HG03196 (cell line): ENCODE results near the gene REG4.
"Not testable (repeated sequence)": the region's sequence is repeated elsewhere in the genome, so short reads cannot be mapped to it uniquely, and the experiment has no call there.

Source experiments
- ATAC-seq: cut with Tn5 transposase; IDR thresholded peaks from one replicate; pipeline ENCODE4 v1.9.1; 2021; ENCODE audit not compliant: unreplicated experiment

REG4 gene

DNA sequence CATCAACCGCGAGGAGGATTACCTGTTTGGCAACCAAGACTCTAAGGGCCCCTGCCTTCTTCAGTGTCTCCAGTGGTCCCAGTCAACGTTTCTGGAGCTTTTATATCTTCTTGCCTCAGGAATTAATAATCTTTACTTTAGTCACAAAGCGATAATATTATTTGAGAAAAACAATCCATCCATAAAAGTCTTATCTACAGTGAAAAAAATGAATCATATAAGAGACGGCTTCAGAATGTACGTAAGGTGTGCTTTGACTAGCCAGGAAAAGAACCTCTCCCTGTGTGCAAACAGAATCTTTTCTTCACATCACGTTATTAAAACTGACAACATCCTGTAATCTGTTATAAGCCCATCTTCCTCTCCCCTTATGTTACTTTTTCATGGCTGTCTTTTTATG lies at the start of gene REG4:
TSS of gene REG4 (minus strand) at position 74 of the 400 bp plus-strand sequence. CDS start 2,691 bp downstream, outside the sequence.
- ATAC-seq: no peak

DNA sequence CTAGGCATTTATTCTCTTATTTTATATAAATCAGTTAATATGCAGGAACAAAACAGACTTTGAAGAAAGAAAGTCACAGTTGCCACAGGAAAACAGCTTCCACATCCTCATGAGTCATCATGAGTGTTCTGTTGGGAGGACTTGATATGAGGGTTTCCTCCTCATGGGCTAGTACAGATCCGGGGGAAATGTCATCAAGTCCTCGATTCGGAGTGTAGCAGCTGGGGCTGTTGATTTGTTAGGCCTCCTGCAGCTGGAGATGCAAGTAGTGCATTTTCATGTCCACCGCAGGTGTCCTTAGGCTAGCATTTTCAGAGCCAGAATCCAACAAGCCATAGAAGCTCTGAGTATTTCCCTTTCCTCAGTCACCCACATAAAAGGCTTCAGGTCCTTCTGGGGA lies 48.4 kb upstream of the REG4 start:
- ATAC-seq: no peak

- ATAC-seq: not testable (repeated sequence)
Measured at GRCh38 chr1:119858556-119859214, 47.4 kb upstream of the REG4 start.

DNA sequence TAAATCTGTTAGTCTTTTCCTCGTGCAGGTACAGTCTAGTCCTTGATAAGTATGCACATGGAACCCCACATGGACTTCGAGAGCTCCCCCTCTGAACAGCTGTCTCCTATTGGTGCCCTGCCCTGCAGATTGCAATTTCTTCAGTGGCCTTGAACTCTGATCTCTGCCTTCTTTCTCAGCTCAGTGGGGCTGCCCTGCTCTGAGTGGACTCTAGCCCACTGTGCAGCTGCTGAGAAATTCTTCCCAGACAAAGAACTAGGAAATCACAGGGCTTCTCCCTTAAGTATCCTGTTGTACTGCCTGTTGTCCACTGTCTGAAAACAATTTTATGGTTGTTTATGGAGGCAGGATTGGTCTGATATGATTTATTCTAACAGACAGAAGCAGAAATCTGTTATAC lies 46.9 kb upstream of the REG4 start:
- no peak for ATAC-seq

DNA sequence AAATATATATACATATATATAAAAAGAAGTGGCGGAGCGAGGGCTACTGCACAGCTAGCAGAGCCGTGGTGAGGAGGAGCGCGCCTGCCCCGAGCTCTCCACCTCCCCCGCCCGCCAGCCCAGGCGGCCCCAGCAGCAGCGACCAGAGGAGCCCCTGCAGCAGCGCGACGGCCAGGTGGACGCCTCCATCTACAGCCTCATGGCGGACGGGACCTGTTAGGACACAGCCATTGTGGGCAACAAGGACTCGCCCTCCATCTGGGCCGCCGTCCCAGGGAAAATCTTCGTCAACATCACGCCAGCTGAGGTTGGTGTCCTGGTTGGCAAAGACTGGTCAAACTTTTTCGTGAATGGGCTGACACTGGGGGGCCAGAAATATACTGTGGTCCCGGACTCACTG lies 41.9 kb upstream of the REG4 start:
- ATAC-seq: no peak

- not testable (repeated sequence) for ATAC-seq
Measured at GRCh38 chr1:119844206-119844605, 32.9 kb upstream of the REG4 start.

GRCh38 chr1:119841306-119841705 lies 30.0 kb upstream of the REG4 start:
- ATAC-seq: no peak

DNA sequence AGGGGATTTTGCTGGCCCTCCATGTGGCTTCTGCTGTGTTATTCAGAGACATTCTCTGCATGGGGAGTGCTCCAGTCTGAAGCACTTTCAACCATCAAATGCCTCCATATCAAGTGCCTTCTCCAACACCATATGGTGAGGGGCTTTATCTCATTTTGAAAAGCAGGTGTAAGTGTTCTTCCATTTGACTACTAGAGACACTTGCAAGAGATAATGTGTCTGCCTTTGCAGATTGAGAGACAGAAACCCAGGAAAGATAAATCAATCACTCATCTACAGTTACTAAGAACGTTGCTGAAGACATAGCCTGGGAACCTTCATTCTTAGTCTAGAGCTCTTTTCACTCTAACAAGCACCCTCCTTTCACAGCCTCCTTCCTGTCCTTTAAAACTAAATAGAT lies 29.5 kb upstream of the REG4 start:
- no peak for ATAC-seq

GRCh38 chr1:119838236-119838635 lies 27.0 kb upstream of the REG4 start:
- ATAC-seq: no peak

- ATAC-seq: no peak
Measured at GRCh38 chr1:119834990-119835389, 23.7 kb upstream of the REG4 start.

DNA sequence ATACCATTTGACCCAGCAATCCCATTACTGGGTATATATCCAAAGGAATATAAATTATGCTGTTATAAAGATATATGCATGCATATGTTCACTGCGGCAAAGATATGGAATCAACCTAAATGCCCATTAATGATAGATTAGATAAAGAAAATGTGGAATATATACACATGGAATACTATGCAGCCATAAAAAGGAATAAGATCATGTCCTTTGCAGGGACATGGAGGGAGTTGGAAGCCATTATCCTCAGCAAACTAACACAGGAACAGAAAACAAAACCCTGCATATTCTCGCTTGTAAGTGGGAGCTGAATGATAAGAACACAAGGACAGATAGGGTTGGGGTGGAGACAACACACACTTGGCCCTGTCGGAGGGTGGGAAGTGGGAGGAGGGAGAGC lies 19.8 kb upstream of the REG4 start:
- no peak for ATAC-seq

GRCh38 chr1:119829625-119830024 lies 18.4 kb upstream of the REG4 start:
- ATAC-seq: no peak

DNA sequence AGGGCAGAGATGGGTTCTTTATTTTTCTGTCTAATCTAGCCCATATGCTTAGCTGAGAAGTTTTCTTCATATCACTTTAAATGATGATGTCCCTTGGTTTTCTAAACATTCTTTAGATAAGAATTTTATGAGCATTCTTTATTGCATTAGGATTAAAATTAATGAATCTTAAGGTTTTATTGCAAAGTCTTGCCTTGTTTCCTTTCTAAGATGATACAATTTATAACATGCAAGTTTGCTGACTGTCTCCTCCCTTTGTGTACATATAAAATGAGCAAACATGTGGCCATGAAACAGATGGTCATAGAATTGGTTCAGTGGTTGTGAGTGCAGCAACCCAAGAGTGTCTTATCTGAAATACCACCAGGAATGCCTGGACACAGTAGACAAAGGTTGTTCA lies 17.7 kb upstream of the REG4 start:
- not testable (repeated sequence) for ATAC-seq

DNA sequence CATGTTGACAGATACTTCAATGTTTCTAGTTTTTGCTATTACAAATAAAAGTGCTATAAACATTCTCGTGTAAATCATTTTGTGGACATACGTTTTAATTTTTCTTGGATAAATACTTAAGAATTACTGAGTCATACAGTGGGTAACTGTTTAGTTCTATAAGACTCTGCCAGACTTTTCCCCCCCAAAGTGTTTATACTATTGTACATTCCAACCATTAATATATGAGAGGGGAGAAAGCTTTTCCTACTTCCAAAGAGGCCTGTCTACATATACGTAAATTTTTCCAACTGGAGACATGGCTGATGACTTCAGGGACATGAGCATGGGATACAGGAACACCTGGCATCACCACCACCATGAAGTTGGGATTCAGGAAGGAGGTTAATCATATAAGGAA lies 17.0 kb upstream of the REG4 start:
- no peak for ATAC-seq

- ATAC-seq: no peak
Measured at GRCh38 chr1:119827010-119827409, 15.8 kb upstream of the REG4 start.

DNA sequence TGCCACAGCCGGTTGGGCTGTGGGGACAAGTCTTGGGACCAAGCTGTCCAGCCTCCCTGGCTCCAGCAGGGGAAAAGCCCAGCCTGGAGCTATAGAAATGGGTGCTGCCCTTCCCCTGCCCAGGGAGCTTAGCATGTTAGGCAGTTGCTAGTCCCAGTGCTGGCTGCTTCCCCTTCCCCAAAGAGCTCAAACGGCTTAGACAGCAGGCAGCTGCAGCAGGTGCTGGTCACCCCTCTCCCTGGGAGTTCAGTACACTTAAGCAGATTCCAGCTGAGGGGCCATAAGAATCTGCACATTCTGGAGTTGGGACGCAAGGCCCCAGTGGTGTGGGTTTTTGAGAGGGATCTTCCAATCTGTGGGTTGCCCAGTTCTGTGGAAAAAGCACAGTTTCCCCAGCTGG lies 11.1 kb upstream of the REG4 start:
- no peak for ATAC-seq

DNA sequence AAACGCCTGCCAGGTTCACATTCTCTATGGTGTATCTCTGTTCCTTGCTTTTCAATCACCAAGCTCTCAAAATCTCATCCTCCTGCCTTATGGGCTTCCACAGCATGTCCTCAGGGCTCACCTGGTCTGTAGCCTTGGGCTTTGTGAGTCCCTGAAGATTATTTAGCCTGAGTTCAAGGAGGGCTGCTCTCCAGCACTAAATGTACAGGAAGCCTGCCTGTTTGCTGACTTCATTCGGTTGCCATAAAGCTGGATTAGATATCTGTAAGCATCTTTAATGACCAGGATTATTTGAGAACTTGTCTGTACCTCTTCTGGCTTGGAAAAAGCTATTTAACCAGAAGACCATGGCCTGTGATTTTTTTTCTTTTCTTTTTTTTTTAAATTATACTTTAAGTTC lies 6.9 kb upstream of the REG4 start:
- no peak for ATAC-seq

- ATAC-seq: no peak
Measured at GRCh38 chr1:119816407-119816806, 5.1 kb upstream of the REG4 start.

DNA sequence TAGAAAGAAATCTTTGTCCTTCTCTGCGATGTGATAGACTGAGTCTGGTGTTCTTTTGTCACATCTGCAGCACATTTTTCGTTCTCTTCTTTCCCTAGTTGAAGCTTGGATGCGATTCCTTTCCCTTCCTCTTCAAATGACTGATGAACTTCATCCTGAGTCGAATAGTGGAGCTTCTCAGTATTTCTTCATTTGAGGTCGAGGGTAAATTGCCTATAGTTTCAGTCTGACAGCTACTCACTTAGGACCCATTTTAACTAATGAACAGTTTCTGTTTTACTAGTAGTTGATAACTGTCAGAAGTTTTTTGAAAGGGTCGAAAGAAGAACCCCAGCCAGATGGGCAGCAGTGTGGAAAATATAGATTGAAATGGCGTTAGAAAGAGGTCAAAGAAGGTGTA lies 4.7 kb upstream of the REG4 start:
- ATAC-seq: no peak

DNA sequence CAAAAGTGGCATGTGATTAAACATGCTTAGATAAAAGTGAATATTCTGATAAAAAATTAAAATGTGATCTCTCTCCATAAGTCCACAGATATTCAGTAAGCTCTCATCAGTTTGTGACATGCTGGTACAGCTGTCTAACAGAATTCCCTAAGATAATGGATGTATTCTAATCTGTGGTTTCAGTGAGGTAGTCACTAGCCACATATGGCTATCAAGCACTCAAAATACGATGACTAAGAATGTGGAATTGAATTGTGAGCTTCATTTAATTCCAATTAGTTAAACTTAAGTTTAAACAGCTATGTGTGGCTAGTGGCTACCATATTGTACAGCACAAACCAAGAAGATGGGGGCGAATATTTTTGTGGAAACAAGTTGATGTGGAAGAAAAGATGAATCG lies 4.1 kb upstream of the REG4 start:
- no peak for ATAC-seq

GRCh38 chr1:119814288-119814687 lies 3.0 kb upstream of the REG4 start:
- no peak for ATAC-seq

DNA sequence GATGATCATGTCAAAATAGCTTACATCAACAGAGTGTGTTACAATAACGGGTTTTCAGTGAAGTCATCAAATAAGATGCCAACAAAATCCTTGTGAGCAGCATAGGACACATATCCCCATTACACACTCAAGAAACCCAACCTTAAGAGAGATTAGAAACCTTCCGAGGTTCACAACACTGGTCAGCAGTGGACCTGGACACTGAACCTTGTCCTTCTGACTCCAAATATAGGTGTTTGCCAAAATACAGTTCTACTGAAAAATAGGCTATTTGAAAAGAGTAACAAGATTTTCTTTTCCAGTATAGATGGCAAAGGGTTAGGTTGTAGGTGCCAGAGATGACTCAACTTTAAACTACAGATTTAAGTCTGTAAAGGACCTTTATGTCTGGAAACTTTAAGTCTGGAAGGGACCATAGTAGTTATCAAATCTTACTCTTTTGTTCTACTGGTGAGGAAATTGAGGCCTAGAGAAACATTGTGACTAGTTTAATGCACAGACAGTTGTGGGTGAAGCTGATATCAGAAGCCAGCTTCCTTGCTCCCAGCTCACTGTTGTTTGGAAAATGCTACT lies 811 bp upstream of the REG4 start:
- ATAC-seq: no peak

- ATAC-seq: peak; percentile 63
Measured at GRCh38 chr1:119808972-119809550, 2.2 kb downstream of the REG4 start.
